Activated T-cell treated with anti-CD3 and anti-CD28 coated beads, Interleukin-2, amount 50 U/mL, for 4 hours (primary cell): Measurements from ENCODE around the gene DUS2. TPM values are rescaled to one million over a fixed set of nuclear protein-coding genes. Genes with fewer than 3 reads are reported as not detected.
"Not testable (repeated sequence)": the region's sequence is repeated elsewhere in the genome, so short reads cannot be mapped to it uniquely, and the experiment has no call there.

Source experiments
- ATAC-seq, 2 donors: fragments of 200-7000 bp; cut with Tn5 transposase; one replicate each; pipeline ENCODE4 v1.10.0; 2021
- DNase-seq: peaks from one replicate; pipeline ENCODE4 v3.0.0-alpha.2; 2020
- H3K27me3 Mint-ChIP-seq: one replicate; pipeline ENCODE4 v1.8.0; 2021; ENCODE audit warnings: low read depth, mixed read lengths
- H3K36me3 Mint-ChIP-seq: one replicate; pipeline ENCODE4 v1.8.0; 2022; ENCODE audit warnings: mixed read lengths; ENCODE audit not compliant: insufficient read depth
- H3K4me1 Mint-ChIP-seq: one replicate; pipeline ENCODE4 v1.8.0; 2021; ENCODE audit warnings: low read depth, mixed read lengths
- H3K4me3 Mint-ChIP-seq: one replicate; pipeline ENCODE4 v1.8.0; 2021; ENCODE audit warnings: mild to moderate bottlenecking, moderate library complexity, mixed read lengths
- H3K9me3 Mint-ChIP-seq: one replicate; pipeline ENCODE4 v1.8.0; 2021; ENCODE audit warnings: mixed read lengths
- total RNA-seq, 3 donors: library from RNA; stranded (reverse); gene quantifications; one replicate each; pipeline ENCODE4 v1.2.1, GENCODE V29; 2021

DUS2 gene
- total RNA-seq, 3 donors from 2014 or later: 35.9 to 37.4 (median 37.1) TPM

GRCh38 chr16:68093816-68094613 is 70.9 kb downstream of the DUS2 start:
- no peaks in the 10 kb centered on the region for H3K27me3 Mint-ChIP-seq

GRCh38 chr16:68094614-68094934 is 71.5 kb downstream of the DUS2 start:
- no peaks in the 10 kb centered on the region for H3K27me3 Mint-ChIP-seq
- DNase-seq: no peak
- ATAC-seq: no peak
- peaks cover 88% of the 10 kb centered on the region for H3K4me1 Mint-ChIP-seq
- H3K4me3 Mint-ChIP-seq: no peak overlapping the region
- no peaks in the 10 kb centered on the region for H3K36me3 Mint-ChIP-seq
- no peaks in the 10 kb centered on the region for H3K9me3 Mint-ChIP-seq

More at GRCh38 chr16:68093816-68094613, 70.9 kb downstream of the DUS2 start:
- DNase-seq (no peak), ATAC-seq (peak; percentile 87 to 89)
- peaks cover 91% of the 10 kb centered on the region for H3K4me1 Mint-ChIP-seq
- H3K36me3 Mint-ChIP-seq: no peaks in the 10 kb centered on the region
- H3K9me3 Mint-ChIP-seq: no peaks in the 10 kb centered on the region
- peak overlapping the region; percentile 58 for H3K4me3 Mint-ChIP-seq

- H3K9me3 Mint-ChIP-seq: no peaks in the 10 kb centered on the region
- H3K27me3 Mint-ChIP-seq: no peaks in the 10 kb centered on the region
- no peaks in the 10 kb centered on the region for H3K36me3 Mint-ChIP-seq
- H3K4me3 Mint-ChIP-seq: no peak overlapping the region
- peaks cover 86% of the 10 kb centered on the region for H3K4me1 Mint-ChIP-seq
- ATAC-seq: no peak
- DNase-seq: no peak
Observed at GRCh38 chr16:68096491-68096890, 73.4 kb downstream of the DUS2 start.

GRCh38 chr16:68097088-68097487 is 74.0 kb downstream of the DUS2 start:
- Mint-ChIP-seq H3K27me3 (no peaks in the 10 kb centered on the region), H3K4me1 (peaks cover 86% of the 10 kb centered on the region), H3K9me3 (no peaks in the 10 kb centered on the region), H3K4me3 (peak overlapping the region; percentile 2), H3K36me3 (peaks cover 3% of the 10 kb centered on the region)
- DNase-seq (no peak), ATAC-seq (no peak)

- Mint-ChIP-seq H3K4me1 (peaks cover 87% of the 10 kb centered on the region), H3K36me3 (peaks cover 7% of the 10 kb centered on the region), H3K27me3 (no peaks in the 10 kb centered on the region), H3K9me3 (no peaks in the 10 kb centered on the region), H3K4me3 (no peak overlapping the region)
- DNase-seq (no peak), ATAC-seq (no peak)
Observed at GRCh38 chr16:68097895-68098294, 74.8 kb downstream of the DUS2 start.

- peak overlapping the region; percentile 13 for H3K4me3 Mint-ChIP-seq
- H3K4me1 Mint-ChIP-seq: peaks cover 87% of the 10 kb centered on the region
- H3K27me3 Mint-ChIP-seq: no peaks in the 10 kb centered on the region
- no peaks in the 10 kb centered on the region for H3K9me3 Mint-ChIP-seq
- H3K36me3 Mint-ChIP-seq: peaks cover 10% of the 10 kb centered on the region
- DNase-seq: no peak
- peak in 1 of 2 donors; percentile 35 for ATAC-seq
Observed at GRCh38 chr16:68100488-68100887, 77.4 kb downstream of the DUS2 start.

GRCh38 chr16:68105611-68106010 is 82.5 kb downstream of the DUS2 start:
- Mint-ChIP-seq H3K27me3 (no peaks in the 10 kb centered on the region), H3K4me1 (peaks cover 84% of the 10 kb centered on the region), H3K9me3 (peaks cover 16% of the 10 kb centered on the region), H3K36me3 (peaks cover 23% of the 10 kb centered on the region), H3K4me3 (no peak overlapping the region)
- ATAC-seq (no peak), DNase-seq (no peak)

- not testable (repeated sequence) for ATAC-seq, H3K27me3 Mint-ChIP-seq, DNase-seq, H3K4me3 Mint-ChIP-seq
- H3K4me1 Mint-ChIP-seq: peaks cover 85% of the 10 kb centered on the region
- peaks cover 31% of the 10 kb centered on the region for H3K36me3 Mint-ChIP-seq
- peaks cover 31% of the 10 kb centered on the region for H3K9me3 Mint-ChIP-seq
Observed at GRCh38 chr16:68107230-68107928, 84.3 kb downstream of the DUS2 start.

GRCh38 chr16:68109156-68109555 is 86.1 kb downstream of the DUS2 start:
- H3K4me1 Mint-ChIP-seq: peaks cover 85% of the 10 kb centered on the region
- not testable (repeated sequence) for ATAC-seq

GRCh38 chr16:68110611-68111010 is 87.5 kb downstream of the DUS2 start:
- ATAC-seq, H3K27me3 Mint-ChIP-seq: not testable (repeated sequence)
- H3K9me3 Mint-ChIP-seq: peaks cover 34% of the 10 kb centered on the region

More at GRCh38 chr16:68109156-68109555, 86.1 kb downstream of the DUS2 start:
- not testable (repeated sequence) for DNase-seq, H3K4me3 Mint-ChIP-seq, H3K27me3 Mint-ChIP-seq
- Mint-ChIP-seq H3K9me3 (peaks cover 34% of the 10 kb centered on the region), H3K36me3 (peaks cover 36% of the 10 kb centered on the region)

GRCh38 chr16:68111379-68111778 is 88.3 kb downstream of the DUS2 start:
- H3K4me3 Mint-ChIP-seq: no peak overlapping the region

More at GRCh38 chr16:68110611-68111010, 87.5 kb downstream of the DUS2 start:
- H3K4me1 Mint-ChIP-seq: peaks cover 86% of the 10 kb centered on the region
- DNase-seq, H3K4me3 Mint-ChIP-seq: not testable (repeated sequence)
- peaks cover 33% of the 10 kb centered on the region for H3K36me3 Mint-ChIP-seq

GRCh38 chr16:68113059-68113761 is 90.1 kb downstream of the DUS2 start:
- no peaks in the 10 kb centered on the region for H3K27me3 Mint-ChIP-seq

More at GRCh38 chr16:68111379-68111778, 88.3 kb downstream of the DUS2 start:
- peaks cover 34% of the 10 kb centered on the region for H3K9me3 Mint-ChIP-seq
- peaks cover 33% of the 10 kb centered on the region for H3K36me3 Mint-ChIP-seq
- DNase-seq (no peak), ATAC-seq (no peak)
- H3K27me3 Mint-ChIP-seq: no peaks in the 10 kb centered on the region
- peaks cover 84% of the 10 kb centered on the region for H3K4me1 Mint-ChIP-seq

GRCh38 chr16:68113765-68114240 is 90.7 kb downstream of the DUS2 start:
- no peak overlapping the region for H3K4me3 Mint-ChIP-seq
- no peaks in the 10 kb centered on the region for H3K27me3 Mint-ChIP-seq
- DNase-seq (no peak), ATAC-seq (no peak)
- H3K4me1 Mint-ChIP-seq: peaks cover 87% of the 10 kb centered on the region
- H3K36me3 Mint-ChIP-seq: peaks cover 34% of the 10 kb centered on the region
- peaks cover 30% of the 10 kb centered on the region for H3K9me3 Mint-ChIP-seq

More at GRCh38 chr16:68113059-68113761, 90.1 kb downstream of the DUS2 start:
- Mint-ChIP-seq H3K4me3 (no peak overlapping the region), H3K36me3 (peaks cover 34% of the 10 kb centered on the region), H3K4me1 (peaks cover 87% of the 10 kb centered on the region), H3K9me3 (peaks cover 34% of the 10 kb centered on the region)
- DNase-seq (no peak), ATAC-seq (no peak)

- Mint-ChIP-seq H3K9me3 (peaks cover 20% of the 10 kb centered on the region), H3K36me3 (peaks cover 27% of the 10 kb centered on the region), H3K4me1 (peaks cover 88% of the 10 kb centered on the region)
- ATAC-seq, DNase-seq, H3K27me3 Mint-ChIP-seq, H3K4me3 Mint-ChIP-seq: not testable (repeated sequence)
Observed at GRCh38 chr16:68114939-68115338, 91.9 kb downstream of the DUS2 start.
